SK-N-SH treated with all-trans-retinoic acid at 6 μM for 48 hours (cell line): ENCODE results near the gene TDRD6.

Source experiments
- ATAC-seq: fragments of 200-7000 bp; cut with Tn5 transposase; 3 replicates; pipeline ENCODE4 v1.9.1; 2020; ENCODE audit warnings: mild to moderate bottlenecking, moderate library complexity
- BACH2 ChIP-seq: fragments of 250-450 bp; sonication (Bioruptor Pico); IDR thresholded peaks from 2 replicates; pipeline ENCODE4 v1.9.0; 2021; ENCODE audit warnings: mild to moderate bottlenecking, borderline replicate concordance
- CREB5 ChIP-seq: fragments of 250-450 bp; sonication (Bioruptor Pico); IDR thresholded peaks from 2 replicates; pipeline ENCODE4 v1.5.1; 2020; ENCODE audit warnings: low read depth, mild to moderate bottlenecking, moderate library complexity
- ESRRG ChIP-seq: fragments of 250-450 bp; sonication (Bioruptor Pico); IDR thresholded peaks from 2 replicates; pipeline ENCODE4 v1.6.1; 2021; ENCODE audit warnings: mild to moderate bottlenecking
- ISL1 ChIP-seq: fragments of 250-450 bp; sonication (Bioruptor Pico); IDR thresholded peaks from 2 replicates; pipeline ENCODE4 v2.1.2; 2022; ENCODE audit warnings: mild to moderate bottlenecking, moderate library complexity
- OSR1 ChIP-seq: fragments of 250-450 bp; sonication (Bioruptor Pico); IDR thresholded peaks from 2 replicates; pipeline ENCODE4 v1.8.0; 2022; ENCODE audit warnings: moderate library complexity, mild to moderate bottlenecking, inconsistent platforms
- PATZ1 ChIP-seq: fragments of 250-450 bp; sonication (Bioruptor Pico); IDR thresholded peaks from 2 replicates; pipeline ENCODE4 v1.8.0; 2020; ENCODE audit warnings: mild to moderate bottlenecking, moderate library complexity, borderline replicate concordance
- TCF4 ChIP-seq: fragments of 250-450 bp; sonication (Bioruptor Pico); IDR thresholded peaks from 2 replicates; pipeline ENCODE4 v1.8.0; 2021; ENCODE audit warnings: mild to moderate bottlenecking, moderate library complexity, borderline replicate concordance
- TOX ChIP-seq: fragments of 250-450 bp; sonication (Bioruptor Pico); IDR thresholded peaks from 2 replicates; pipeline ENCODE4 v1.8.0; 2021; ENCODE audit warnings: mild to moderate bottlenecking, moderate library complexity, borderline replicate concordance
- TSHZ2 ChIP-seq: fragments of 250-450 bp; sonication (Bioruptor Pico); IDR thresholded peaks from 2 replicates; pipeline ENCODE4 v1.5.0; 2020; ENCODE audit warnings: mild to moderate bottlenecking, moderate library complexity
- ZFP3 ChIP-seq: fragments of 250-450 bp; sonication (Bioruptor Pico); IDR thresholded peaks from 2 replicates; pipeline ENCODE4 v1.5.0; 2020; ENCODE audit warnings: mild to moderate bottlenecking, moderate library complexity
- ZNF565 ChIP-seq: fragments of 450-650 bp; formaldehyde crosslinking; conservative IDR thresholded peaks from 2 replicates; pipeline ENCODE4 v1.5.0; 2020; ENCODE audit warnings: low read depth, mild to moderate bottlenecking, moderate library complexity
- ZNF70 ChIP-seq: fragments of 450-650 bp; formaldehyde crosslinking; IDR thresholded peaks from 2 replicates; pipeline ENCODE4 v1.5.0; 2020; ENCODE audit warnings: mild to moderate bottlenecking, moderate library complexity

TDRD6 gene

GRCh38 chr6:46751658-46752057 is 64.0 kb downstream of the TDRD6 start:
- no peak for ATAC-seq
- TF ChIP-seq ZFP3 (CRISPR knock-in tag) (no peak), ESRRG (CRISPR knock-in tag) (no peak), TOX (no peak), ZNF70 (CRISPR knock-in tag) (no peak), PATZ1 (CRISPR knock-in tag) (no peak), ISL1 (CRISPR knock-in tag) (no peak), TCF4 (CRISPR knock-in tag) (no peak), CREB5 (CRISPR knock-in tag) (no peak), OSR1 (no peak), BACH2 (CRISPR knock-in tag) (no peak), ZNF565 (CRISPR knock-in tag) (no peak), TSHZ2 (CRISPR knock-in tag) (no peak)
- TF ChIP-seq, all 23 proteins: peak for 0
